ENCODE measurements around the gene RBMS3. TPM values are rescaled to one million over a fixed set of nuclear protein-coding genes. Genes with fewer than 3 reads are reported as not detected.
"Not testable (repeated sequence)": the region's sequence is repeated elsewhere in the genome, so short reads cannot be mapped to it uniquely, and the experiment has no call there.

RBMS3 gene
- total RNA-seq, 4 donors from 2014 or later, result 3.8 to 18.7 (median 14.6) TPM

GRCh38 chr3:29468187-29468586, 187.3 kb downstream of the RBMS3 start:
- 81 to 93% methylated on average over 2 to 4 of the region's 4 CpGs for WGBS, 2 donors (ENCODE audit: low coverage in 1 of 2)
- Histone ChIP-seq H3K9me3 (no peaks in the 10 kb centered on the region), H3K4me3 (no peak overlapping the region), H3K27me3 (no peaks in the 10 kb centered on the region), H3K4me1 (peaks cover 0 to 4% (median 2%) of the 10 kb centered on the region in 4 donors), H3K36me3 (no peaks in the 10 kb centered on the region), H3K27ac (no peak overlapping the region)
- in situ Hi-C loops (cut with MboI; ENCODE audit: low pct_ligation_motif_present in 1 of 4, low pct_unique_long_range_greater_than_20kb in 1 of 4, low sequenced_read_pairs in 3 of 4), result no loop called here
- no peak for TF ChIP-seq POLR2A (IDR thresholded peaks at IDR 0.05)
- TF ChIP-seq CTCF (IDR thresholded peaks at IDR 0.05), result no peak
- no peak for TF ChIP-seq POLR2AphosphoS5 (IDR thresholded peaks at IDR 0.05)
- no peak for TF ChIP-seq EP300 (IDR thresholded peaks at IDR 0.05; ENCODE audit: low read depth)
- no peak for DNase-seq
- intact Hi-C loops (cut with DNase I; ENCODE audit: low total_unique reads), result no loop called here

DNA sequence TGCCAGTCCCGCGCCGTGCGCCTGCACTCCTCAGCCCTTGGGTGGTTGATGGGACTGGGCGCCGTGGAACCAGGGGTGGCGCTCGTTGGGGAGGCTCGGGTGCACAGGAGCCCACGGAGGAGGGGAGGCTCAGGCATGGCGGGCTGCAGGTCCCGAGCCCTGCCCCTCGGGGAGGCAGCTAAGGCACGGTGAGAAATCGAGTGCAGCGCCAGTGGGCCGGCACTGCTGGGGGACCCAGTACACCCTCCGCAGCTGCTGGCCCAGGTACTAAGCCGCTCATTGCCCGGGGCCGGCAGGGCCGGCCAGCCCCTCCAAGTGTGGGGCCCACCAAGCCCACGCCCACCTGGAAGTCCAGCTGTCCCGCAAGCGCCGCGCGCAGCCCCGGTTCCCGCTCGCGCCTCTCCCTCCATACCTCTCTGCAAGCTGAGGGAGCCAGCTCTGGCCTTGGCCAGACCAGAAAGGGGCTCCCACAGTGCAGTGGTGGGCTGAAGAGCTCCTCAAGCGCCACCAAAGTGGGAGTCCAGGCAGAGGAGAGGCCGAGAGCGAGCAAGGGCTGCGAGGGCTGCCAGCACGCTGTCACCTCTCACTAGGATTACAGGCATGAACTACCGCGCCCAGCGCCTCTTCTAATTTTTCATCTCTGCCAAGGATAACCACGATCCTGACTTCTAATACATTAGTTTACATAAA, 192.8 kb downstream of the RBMS3 start:
- in situ Hi-C loops (cut with MboI; ENCODE audit: low pct_ligation_motif_present in 1 of 4, low pct_unique_long_range_greater_than_20kb in 1 of 4, low sequenced_read_pairs in 3 of 4); H3K27ac ChIP-seq; H3K27me3 ChIP-seq; H3K4me1 ChIP-seq; H3K9me3 ChIP-seq; H3K36me3 ChIP-seq; intact Hi-C loops (cut with DNase I; ENCODE audit: low total_unique reads); H3K4me3 ChIP-seq; DNase-seq: not testable (repeated sequence)
- WGBS, 2 donors (ENCODE audit: low coverage in 1 of 2), result 92 to 100% methylated on average over 3 to 31 of the region's 41 CpGs

DNA sequence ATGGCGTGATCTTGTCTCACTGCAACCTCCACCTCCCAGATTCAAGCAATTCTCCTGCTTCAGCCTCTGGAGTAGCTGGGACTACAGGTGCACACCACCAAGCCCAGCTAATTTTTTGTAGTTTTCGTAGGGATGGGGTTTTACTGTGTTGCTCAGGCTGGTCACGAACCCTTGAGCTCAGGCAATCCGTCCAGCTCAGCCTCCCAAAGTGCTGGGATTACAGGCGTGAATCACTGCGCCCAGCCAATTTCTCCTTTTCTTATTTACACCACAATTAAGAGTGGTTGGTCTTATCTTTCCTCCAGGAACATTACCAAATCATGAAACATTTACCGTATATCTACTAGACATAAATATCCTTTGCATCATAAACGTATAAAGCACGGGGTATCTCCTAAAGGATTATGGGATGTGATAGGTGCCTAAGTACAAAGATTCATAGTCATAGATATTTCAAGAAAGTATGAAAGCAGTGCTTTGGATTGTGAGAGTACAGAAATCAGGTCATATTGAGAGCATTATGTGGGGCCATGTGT, 194.5 kb downstream of the RBMS3 start:
- DNase-seq, result no peak
- TF ChIP-seq POLR2AphosphoS5 (IDR thresholded peaks at IDR 0.05), result no peak
- no peak for TF ChIP-seq POLR2A (IDR thresholded peaks at IDR 0.05)
- no peak for TF ChIP-seq CTCF (IDR thresholded peaks at IDR 0.05)
- TF ChIP-seq EP300 (IDR thresholded peaks at IDR 0.05; ENCODE audit: low read depth), result no peak
- Histone ChIP-seq H3K27me3 (no peaks in the 10 kb centered on the region), H3K36me3 (no peaks in the 10 kb centered on the region), H3K4me3 (no peak overlapping the region), H3K27ac (no peak overlapping the region), H3K9me3 (no peaks in the 10 kb centered on the region), H3K4me1 (peaks cover 0 to 3% (median 0%) of the 10 kb centered on the region in 4 donors)
- 66 to 74% methylated on average over 4 to 9 of the region's 9 CpGs for WGBS, 2 donors (ENCODE audit: low coverage in 1 of 2)
- in situ Hi-C loops (cut with MboI; ENCODE audit: low pct_ligation_motif_present in 1 of 4, low pct_unique_long_range_greater_than_20kb in 1 of 4, low sequenced_read_pairs in 3 of 4) (no loop called here), intact Hi-C loops (cut with DNase I; ENCODE audit: low total_unique reads) (no loop called here)

DNA sequence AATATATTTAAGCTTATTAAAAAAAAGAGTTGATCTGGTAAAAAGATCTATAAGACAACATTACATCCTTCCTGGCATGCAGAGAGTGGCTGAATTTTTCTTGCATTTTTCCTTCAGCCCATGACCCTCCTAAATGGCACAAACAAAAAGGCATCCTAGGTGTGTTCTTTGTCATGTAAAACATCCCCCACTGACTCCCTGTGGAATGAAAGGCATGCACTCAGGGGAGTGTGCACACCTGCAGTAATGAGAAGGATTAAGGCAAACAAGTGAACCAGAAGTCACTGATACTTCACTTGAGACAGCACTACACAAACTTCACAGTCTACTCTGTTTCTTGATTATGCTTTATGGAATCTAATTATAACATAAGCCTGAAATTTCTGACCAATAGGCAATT, 195.0 kb downstream of the RBMS3 start:
- Histone ChIP-seq H3K36me3 (no peaks in the 10 kb centered on the region), H3K4me1 (peaks cover 0 to 3% (median 0%) of the 10 kb centered on the region in 4 donors), H3K9me3 (no peaks in the 10 kb centered on the region), H3K27ac (no peak overlapping the region), H3K4me3 (no peak overlapping the region), H3K27me3 (no peaks in the 10 kb centered on the region)
- no peak for TF ChIP-seq POLR2A (IDR thresholded peaks at IDR 0.05)
- no peak for TF ChIP-seq POLR2AphosphoS5 (IDR thresholded peaks at IDR 0.05)
- no peak for TF ChIP-seq EP300 (IDR thresholded peaks at IDR 0.05; ENCODE audit: low read depth)
- TF ChIP-seq CTCF (IDR thresholded peaks at IDR 0.05), result no peak
- intact Hi-C loops (cut with DNase I; ENCODE audit: low total_unique reads), result no loop called here
- in situ Hi-C loops (cut with MboI; ENCODE audit: low pct_ligation_motif_present in 1 of 4, low pct_unique_long_range_greater_than_20kb in 1 of 4, low sequenced_read_pairs in 3 of 4), result no loop called here
- DNase-seq, result no peak

DNA sequence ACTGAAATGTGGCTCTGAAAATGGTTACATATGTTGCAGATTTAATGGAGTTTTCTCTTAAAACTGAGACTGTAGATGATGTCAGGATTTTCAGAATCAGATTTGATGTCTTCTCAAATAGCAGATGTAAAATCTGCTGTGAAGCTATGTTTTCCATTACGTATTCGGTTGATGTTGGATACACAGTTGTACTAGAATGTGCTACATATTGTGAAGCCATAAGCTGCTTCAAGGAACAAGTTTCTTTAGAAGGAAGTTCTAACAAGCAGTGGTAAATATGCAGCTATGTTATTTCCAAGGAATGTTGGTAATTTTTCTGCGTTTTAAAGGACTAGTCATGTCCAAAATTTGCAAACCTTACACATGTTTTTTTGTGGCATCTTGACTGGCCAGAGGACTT, 197.7 kb downstream of the RBMS3 start:
- Histone ChIP-seq H3K27ac (no peak overlapping the region), H3K27me3 (no peaks in the 10 kb centered on the region), H3K4me3 (no peak overlapping the region), H3K4me1 (peaks cover 0 to 3% (median 0%) of the 10 kb centered on the region in 4 donors), H3K9me3 (no peaks in the 10 kb centered on the region), H3K36me3 (no peaks in the 10 kb centered on the region)
- in situ Hi-C loops (cut with MboI; ENCODE audit: low pct_ligation_motif_present in 1 of 4, low pct_unique_long_range_greater_than_20kb in 1 of 4, low sequenced_read_pairs in 3 of 4) (no loop called here), intact Hi-C loops (cut with DNase I; ENCODE audit: low total_unique reads) (no loop called here)
- WGBS, 2 donors (ENCODE audit: low coverage in 1 of 2), result 91 to 92% methylated on average over 3 of the region's 3 CpGs
- TF ChIP-seq CTCF (IDR thresholded peaks at IDR 0.05), result no peak
- TF ChIP-seq EP300 (IDR thresholded peaks at IDR 0.05; ENCODE audit: low read depth), result no peak
- no peak for TF ChIP-seq POLR2AphosphoS5 (IDR thresholded peaks at IDR 0.05)
- TF ChIP-seq POLR2A (IDR thresholded peaks at IDR 0.05), result no peak
- no peak for DNase-seq
